ENCODE data around the gene CLEC16A. TPM values are rescaled to one million over a fixed set of nuclear protein-coding genes. Genes with fewer than 3 reads are reported as not detected.
A peak's percentile ranks its signal among the peaks of the same experiment; 100 is the strongest.

The CLEC16A gene
- total and polyA plus RNA-seq, 7 experiments from 2014 or later, result 14.7 to 38.2 (median 31.8) TPM

DNA sequence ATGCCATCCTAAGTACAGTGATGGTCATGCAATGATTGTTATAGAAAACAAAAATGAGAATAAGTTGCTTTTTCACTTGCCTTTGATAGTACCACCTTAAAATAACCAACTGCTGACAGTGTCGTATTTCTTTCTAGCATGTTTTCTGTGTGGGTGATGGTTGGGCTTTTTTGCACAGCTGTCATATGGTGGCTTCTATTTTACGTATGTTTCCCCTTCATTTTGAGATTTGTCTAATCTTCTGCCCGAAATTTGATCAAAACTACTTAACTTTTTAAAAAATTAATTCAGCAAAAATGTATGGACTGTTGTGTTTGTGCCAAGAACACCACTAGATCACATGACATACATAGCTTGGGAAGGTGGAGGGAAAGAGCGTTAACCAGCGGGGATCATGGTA lies 90.7 kb downstream of the CLEC16A start:
- POLR2A ChIA-PET, result interaction anchor here (1.2 kb wide), 1 partner anchor 219 kb away, joined by 3 read pairs; no protein-coding TSS in a partner anchor
- ATAC-seq, result no peak
- H3K27ac ChIP-seq (ENCODE audit: low read depth, low read length), result no peak overlapping the region
- Mint-ChIP-seq H3K4me3 (no peak overlapping the region), H3K4me1 (peaks cover 0 to 32% (median 0%) of the 10 kb centered on the region in 7 donors), H3K27ac (no peak overlapping the region), H3K9me3 (peaks cover 0 to 2% (median 0%) of the 10 kb centered on the region in 11 donors), H3K27me3 (no peaks in the 10 kb centered on the region), H3K36me3 (peaks cover 20 to 83% (median 42%) of the 10 kb centered on the region in 5 donors)
- no peaks in the 10 kb centered on the region for H3K27me3 ChIP-seq (ENCODE audit: control insufficient read depth in 2 of 2, insufficient read depth in 2 of 2, low read length in 2 of 2)
- intact Hi-C loops (cut with micrococcal nuclease), result no loop called here
- no peaks in the 10 kb centered on the region for H3K9me3 ChIP-seq (ENCODE audit: control insufficient read depth in 2 of 3, low read length in 3 of 3)
- peaks cover 0 to 71% (median 0%) of the 10 kb centered on the region in 3 experiments for H3K36me3 ChIP-seq (ENCODE audit: control insufficient read depth in 2 of 3, insufficient read depth in 3 of 3, low read length in 3 of 3)
- H3K4me1 ChIP-seq (ENCODE audit: control insufficient read depth in 2 of 2, insufficient read depth in 2 of 2, low read length in 2 of 2), result no peaks in the 10 kb centered on the region
- no peak overlapping the region for H3K4me3 ChIP-seq (ENCODE audit: low read length)
- CTCF ChIA-PET, result no interaction called here
- no peak for DNase-seq

DNA sequence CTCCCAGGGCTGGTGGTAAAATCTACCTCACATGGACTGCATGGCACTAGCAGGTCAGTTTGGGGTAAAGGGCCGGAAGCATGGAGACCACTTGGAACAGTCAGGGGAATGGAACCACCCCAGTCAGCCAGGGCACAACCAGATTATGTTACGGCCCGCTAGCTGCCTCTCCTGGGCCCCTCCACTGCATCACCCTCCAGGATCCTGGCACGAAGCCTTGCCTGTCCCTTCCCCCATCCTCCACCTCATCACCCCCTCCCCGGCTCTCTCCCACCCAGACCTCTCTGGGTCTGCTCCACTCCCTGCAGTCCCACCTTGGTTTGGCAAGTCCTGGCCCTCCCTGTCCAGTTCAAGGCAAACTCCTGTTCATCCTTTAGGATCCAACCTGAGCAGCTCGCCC lies 91.7 kb downstream of the CLEC16A start:
- intact Hi-C loops (cut with micrococcal nuclease), result no loop called here
- ChIA-PET POLR2A (no interaction called here), CTCF (no interaction called here)
- Histone ChIP-seq H3K4me3 (ENCODE audit: low read length) (no peak overlapping the region), H3K27me3 (ENCODE audit: control insufficient read depth in 2 of 2, insufficient read depth in 2 of 2, low read length in 2 of 2) (no peaks in the 10 kb centered on the region), H3K27ac (ENCODE audit: low read depth, low read length) (no peak overlapping the region), H3K36me3 (ENCODE audit: control insufficient read depth in 2 of 3, insufficient read depth in 3 of 3, low read length in 3 of 3) (peaks cover 0 to 77% (median 0%) of the 10 kb centered on the region in 3 experiments), H3K9me3 (ENCODE audit: control insufficient read depth in 2 of 3, low read length in 3 of 3) (no peaks in the 10 kb centered on the region), H3K4me1 (ENCODE audit: control insufficient read depth in 2 of 2, insufficient read depth in 2 of 2, low read length in 2 of 2) (no peaks in the 10 kb centered on the region)
- Mint-ChIP-seq H3K36me3 (peaks cover 21 to 76% (median 42%) of the 10 kb centered on the region in 5 donors), H3K4me3 (no peak overlapping the region), H3K27ac (no peak overlapping the region), H3K4me1 (peaks cover 0 to 33% (median 0%) of the 10 kb centered on the region in 7 donors), H3K9me3 (peaks cover 0 to under 1% (median 0%) of the 10 kb centered on the region in 11 donors), H3K27me3 (no peaks in the 10 kb centered on the region)
- no peak for ATAC-seq
- no peak for DNase-seq

DNA sequence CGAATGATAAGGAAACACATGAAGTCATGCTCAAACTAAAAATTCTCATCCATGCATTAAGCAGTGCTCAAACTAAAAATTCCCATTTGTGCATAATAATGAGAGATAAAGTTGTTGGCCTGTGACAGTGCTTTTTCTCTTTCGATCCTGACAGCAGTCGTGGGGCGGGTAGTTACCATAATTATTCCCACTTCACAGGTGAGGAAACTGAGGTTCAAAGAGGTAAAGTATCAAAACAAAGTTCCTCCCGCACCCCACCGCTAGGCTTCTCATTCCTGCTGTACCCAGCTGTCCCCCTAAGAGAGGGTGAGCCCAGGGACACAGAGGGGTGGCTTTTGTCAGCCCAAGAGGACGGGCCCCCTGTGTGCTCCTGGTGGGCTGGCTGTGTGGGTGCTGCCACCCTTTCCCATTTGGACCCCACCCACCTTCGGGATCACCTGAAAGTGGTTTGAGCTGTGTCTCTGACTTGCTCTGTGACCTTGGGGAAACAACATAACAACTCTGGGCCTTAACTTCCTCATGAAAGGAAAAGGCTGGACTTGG lies 92.6 kb downstream of the CLEC16A start:
- Histone ChIP-seq H3K4me1 (ENCODE audit: control insufficient read depth in 2 of 2, insufficient read depth in 2 of 2, low read length in 2 of 2) (no peaks in the 10 kb centered on the region), H3K36me3 (ENCODE audit: control insufficient read depth in 2 of 3, insufficient read depth in 3 of 3, low read length in 3 of 3) (peaks cover 0 to 80% (median 0%) of the 10 kb centered on the region in 3 experiments), H3K27me3 (ENCODE audit: control insufficient read depth in 2 of 2, insufficient read depth in 2 of 2, low read length in 2 of 2) (no peaks in the 10 kb centered on the region), H3K4me3 (ENCODE audit: low read length) (no peak overlapping the region), H3K27ac (ENCODE audit: low read depth, low read length) (no peak overlapping the region), H3K9me3 (ENCODE audit: control insufficient read depth in 2 of 3, low read length in 3 of 3) (no peaks in the 10 kb centered on the region)
- Mint-ChIP-seq H3K4me3 (no peak overlapping the region), H3K9me3 (no peaks in the 10 kb centered on the region), H3K27ac (no peak overlapping the region), H3K4me1 (peaks cover 0 to 33% (median 0%) of the 10 kb centered on the region in 7 donors), H3K27me3 (no peaks in the 10 kb centered on the region), H3K36me3 (peaks cover 16 to 75% (median 45%) of the 10 kb centered on the region in 5 donors)
- intact Hi-C loops (cut with micrococcal nuclease), result no loop called here
- no peak for ATAC-seq
- no peak for DNase-seq
- ChIA-PET POLR2A (no interaction called here), CTCF (no interaction called here)

DNA sequence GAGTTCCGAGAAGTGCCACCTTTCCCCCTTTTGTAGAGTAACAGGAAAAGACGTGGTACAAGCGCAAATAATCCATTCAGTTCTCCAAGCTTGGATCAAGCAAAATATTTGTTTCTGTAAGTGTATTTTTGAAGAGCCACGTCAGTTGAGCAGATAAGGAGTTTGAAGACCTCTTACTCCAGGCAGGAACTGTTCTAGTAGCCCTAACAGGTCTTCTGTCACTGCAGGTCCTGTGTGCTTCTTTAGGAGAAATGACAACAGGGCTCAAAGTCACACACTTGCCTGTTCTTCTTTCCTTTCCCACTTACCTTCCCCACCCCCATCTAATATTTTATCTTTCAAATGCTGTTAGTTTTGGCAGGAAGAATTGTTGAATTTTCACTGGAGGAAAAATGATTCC lies 93.9 kb downstream of the CLEC16A start:
- POLR2A ChIA-PET, result no interaction called here
- H3K36me3 ChIP-seq (ENCODE audit: control insufficient read depth in 2 of 3, insufficient read depth in 3 of 3, low read length in 3 of 3), result peaks cover 0 to 80% (median 7%) of the 10 kb centered on the region in 3 experiments
- no peak for DNase-seq

DNA sequence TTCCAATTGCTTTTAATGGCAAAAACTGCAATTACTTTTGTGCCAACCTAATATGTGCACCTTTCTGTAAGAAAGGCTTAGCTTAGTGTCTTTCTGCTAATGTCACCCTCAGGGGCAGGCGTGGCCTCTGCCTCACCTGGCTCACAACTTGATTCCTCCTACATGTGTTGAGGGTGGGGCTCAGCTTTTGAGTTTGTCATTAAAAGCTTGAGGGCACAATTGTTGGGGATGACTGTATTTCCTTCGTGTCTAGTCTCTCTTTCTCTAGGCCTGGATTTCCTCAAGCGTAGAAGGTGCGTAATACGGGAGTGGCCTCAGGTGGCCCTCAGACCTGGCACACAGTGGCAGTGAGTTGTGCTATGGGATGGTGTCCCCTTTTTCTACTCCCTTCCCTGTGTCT lies 94.4 kb downstream of the CLEC16A start:
- H3K36me3 ChIP-seq (ENCODE audit: control insufficient read depth in 2 of 3, insufficient read depth in 3 of 3, low read length in 3 of 3), result peaks cover 0 to 81% (median 7%) of the 10 kb centered on the region in 3 experiments
- intact Hi-C loops (cut with micrococcal nuclease), result no loop called here
- POLR2A ChIA-PET, result no interaction called here

More for the DNA sequence above, 93.9 kb downstream of the CLEC16A start:
- Mint-ChIP-seq H3K4me1 (peaks cover 0 to 26% (median 0%) of the 10 kb centered on the region in 7 donors), H3K36me3 (peaks cover 16 to 69% (median 41%) of the 10 kb centered on the region in 5 donors), H3K27ac (peak overlapping the region in 1 of 9 donors; percentile 38), H3K9me3 (no peaks in the 10 kb centered on the region), H3K4me3 (no peak overlapping the region), H3K27me3 (no peaks in the 10 kb centered on the region)
- intact Hi-C loops (cut with micrococcal nuclease), result no loop called here
- ATAC-seq, result no peak
- no peak overlapping the region for H3K4me3 ChIP-seq (ENCODE audit: low read length)
- no peak overlapping the region for H3K27ac ChIP-seq (ENCODE audit: low read depth, low read length)
- no peaks in the 10 kb centered on the region for H3K27me3 ChIP-seq (ENCODE audit: control insufficient read depth in 2 of 2, insufficient read depth in 2 of 2, low read length in 2 of 2)
- no peaks in the 10 kb centered on the region for H3K4me1 ChIP-seq (ENCODE audit: control insufficient read depth in 2 of 2, insufficient read depth in 2 of 2, low read length in 2 of 2)
- CTCF ChIA-PET, result no interaction called here
- H3K9me3 ChIP-seq (ENCODE audit: control insufficient read depth in 2 of 3, low read length in 3 of 3), result no peaks in the 10 kb centered on the region

DNA sequence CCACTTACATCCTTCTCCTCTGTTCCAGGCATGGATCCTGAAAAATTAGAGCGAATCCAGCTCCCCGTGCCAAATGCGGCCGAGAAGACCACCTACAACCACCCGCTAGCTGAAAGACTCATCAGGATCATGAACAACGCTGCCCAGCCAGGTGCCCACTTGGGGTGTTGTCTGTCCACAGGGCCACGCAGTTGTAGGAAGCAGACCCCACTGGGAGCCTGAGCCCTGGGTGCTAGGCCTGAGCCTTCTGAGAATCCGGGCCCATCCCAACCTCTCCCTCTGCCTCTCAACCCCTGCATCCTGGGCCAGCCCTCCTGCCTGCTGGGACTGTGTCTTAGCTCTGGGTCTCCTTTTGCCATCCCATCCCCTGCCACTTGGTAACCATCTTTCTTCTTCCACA lies 95.4 kb downstream of the CLEC16A start:
- POLR2A ChIA-PET, result interaction anchor here (0.8 kb wide), 1 partner anchor 707 kb away, joined by 3 read pairs; no protein-coding TSS in a partner anchor
- peaks cover 0 to 16% (median 0%) of the 10 kb centered on the region in 7 donors for H3K4me1 Mint-ChIP-seq
- Histone ChIP-seq H3K9me3 (ENCODE audit: control insufficient read depth in 2 of 3, low read length in 3 of 3) (no peaks in the 10 kb centered on the region), H3K36me3 (ENCODE audit: control insufficient read depth in 2 of 3, insufficient read depth in 3 of 3, low read length in 3 of 3) (peaks cover 0 to 76% (median 7%) of the 10 kb centered on the region in 3 experiments), H3K4me3 (ENCODE audit: low read length) (no peak overlapping the region), H3K27me3 (ENCODE audit: control insufficient read depth in 2 of 2, insufficient read depth in 2 of 2, low read length in 2 of 2) (no peaks in the 10 kb centered on the region), H3K27ac (ENCODE audit: low read depth, low read length) (no peak overlapping the region), H3K4me1 (ENCODE audit: control insufficient read depth in 2 of 2, insufficient read depth in 2 of 2, low read length in 2 of 2) (no peaks in the 10 kb centered on the region)
- DNase-seq (no peak), ATAC-seq (no peak)
- no peaks in the 10 kb centered on the region for H3K27me3 Mint-ChIP-seq
- intact Hi-C loops (cut with micrococcal nuclease), result no loop called here
- H3K36me3 Mint-ChIP-seq, result peaks cover 9 to 63% (median 33%) of the 10 kb centered on the region in 5 donors
- H3K4me3 Mint-ChIP-seq, result no peak overlapping the region
- no peaks in the 10 kb centered on the region for H3K9me3 Mint-ChIP-seq
- CTCF ChIA-PET, result no interaction called here
- peak overlapping the region in 2 of 9 donors; percentile 7 to 63 for H3K27ac Mint-ChIP-seq

More for the DNA sequence above, 94.4 kb downstream of the CLEC16A start:
- Histone ChIP-seq H3K4me3 (ENCODE audit: low read length) (no peak overlapping the region), H3K4me1 (ENCODE audit: control insufficient read depth in 2 of 2, insufficient read depth in 2 of 2, low read length in 2 of 2) (no peaks in the 10 kb centered on the region), H3K27ac (ENCODE audit: low read depth, low read length) (no peak overlapping the region), H3K27me3 (ENCODE audit: control insufficient read depth in 2 of 2, insufficient read depth in 2 of 2, low read length in 2 of 2) (no peaks in the 10 kb centered on the region), H3K9me3 (ENCODE audit: control insufficient read depth in 2 of 3, low read length in 3 of 3) (no peaks in the 10 kb centered on the region)
- no peak overlapping the region for H3K4me3 Mint-ChIP-seq
- peaks cover 13 to 70% (median 39%) of the 10 kb centered on the region in 5 donors for H3K36me3 Mint-ChIP-seq
- H3K27ac Mint-ChIP-seq, result peak overlapping the region in 1 of 9 donors; percentile 41
- H3K9me3 Mint-ChIP-seq, result no peaks in the 10 kb centered on the region
- CTCF ChIA-PET, result no interaction called here
- H3K27me3 Mint-ChIP-seq, result no peaks in the 10 kb centered on the region
- no peak for DNase-seq
- peaks cover 0 to 25% (median 0%) of the 10 kb centered on the region in 7 donors for H3K4me1 Mint-ChIP-seq
- no peak for ATAC-seq

DNA sequence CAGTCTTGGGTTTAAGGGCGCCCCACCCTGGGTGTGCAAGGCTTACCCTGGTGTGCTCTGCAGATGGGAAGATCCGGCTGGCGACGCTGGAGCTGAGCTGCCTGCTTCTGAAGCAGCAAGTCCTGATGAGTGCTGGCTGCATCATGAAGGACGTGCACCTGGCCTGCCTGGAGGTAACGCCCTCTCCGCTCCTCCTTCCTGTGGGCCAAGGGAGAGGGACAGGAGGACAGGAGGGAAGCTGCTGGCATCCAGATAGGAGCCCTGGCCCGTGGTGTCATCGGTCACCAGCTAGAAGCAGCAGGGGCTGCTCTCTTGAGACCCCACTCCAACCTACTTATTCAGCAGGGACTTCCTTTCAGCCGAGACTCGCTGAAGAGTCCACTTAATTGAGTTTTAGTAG lies 97.8 kb downstream of the CLEC16A start:
- ATAC-seq (no peak), DNase-seq (no peak)
- Histone ChIP-seq H3K4me3 (ENCODE audit: low read length) (no peak overlapping the region), H3K36me3 (ENCODE audit: control insufficient read depth in 2 of 3, insufficient read depth in 3 of 3, low read length in 3 of 3) (peaks cover 0 to 72% (median 11%) of the 10 kb centered on the region in 3 experiments), H3K27me3 (ENCODE audit: control insufficient read depth in 2 of 2, insufficient read depth in 2 of 2, low read length in 2 of 2) (no peaks in the 10 kb centered on the region), H3K27ac (ENCODE audit: low read depth, low read length) (no peak overlapping the region), H3K4me1 (ENCODE audit: control insufficient read depth in 2 of 2, insufficient read depth in 2 of 2, low read length in 2 of 2) (no peaks in the 10 kb centered on the region), H3K9me3 (ENCODE audit: control insufficient read depth in 2 of 3, low read length in 3 of 3) (no peaks in the 10 kb centered on the region)
- Mint-ChIP-seq H3K9me3 (no peaks in the 10 kb centered on the region), H3K27ac (no peak overlapping the region), H3K36me3 (peaks cover 8 to 55% (median 23%) of the 10 kb centered on the region in 5 donors), H3K4me1 (peaks cover 0 to 32% (median 0%) of the 10 kb centered on the region in 7 donors), H3K4me3 (no peak overlapping the region), H3K27me3 (no peaks in the 10 kb centered on the region)
- ChIA-PET POLR2A (interaction anchor here (1.3 kb wide), 1 partner anchor 62 kb away, joined by 3 read pairs; no protein-coding TSS in a partner anchor), CTCF (no interaction called here)
- intact Hi-C loops (cut with micrococcal nuclease), result no loop called here
